Spleen (tissue), 7 donors: ENCODE measurements around the gene EPS8.

Source experiments
- CTCF ChIP-seq, 11 experiments: fragments of 200-600 bp in 7 of 11; fragments of 450-650 bp in 4 of 11; sonication (generic) in 4 of 11; IDR thresholded peaks in 8 of 11; conservative IDR thresholded peaks in 3 of 11; 1 replicate in 7 of 11; 2 replicates in 4 of 11; pipeline versions ENCODE4 v1.4.0 to v1.8.0; 2016 to 2021; ENCODE audit warnings: antibody characterized with exemption in 11 of 11, inconsistent platforms in 4 of 11, mild to moderate bottlenecking in 1 of 11
- POLR2A ChIP-seq, 3 donors: fragments of 450-650 bp; IDR thresholded peaks; one replicate each; pipeline ENCODE4 v1.5.1; 2017; ENCODE audit warnings: antibody characterized with exemption in 3 of 3, mild to moderate bottlenecking in 1 of 3
- POLR2AphosphoS5 ChIP-seq, 3 donors: sonication (generic); formaldehyde crosslinking; IDR thresholded peaks; one replicate each; pipeline ENCODE4 v1.5.1; 2017; ENCODE audit warnings: antibody characterized with exemption in 3 of 3
- donor health status: DM: no; HTN: no; CAD: no; lungs with moderate emphysema.
- donor health status: DM: no; HTN: no; CAD: no.
- donor health status: DM: no; HTN: no; CAD: no.

GRCh38 chr12:15815730-15816129 is 26.5 kb upstream of the EPS8 start:
- TF ChIP-seq CTCF (IDR thresholded peaks at IDR 0.05 in 8 of 11, conservative IDR thresholded peaks at IDR 0.05 in 3 of 11), result no peak
- TF ChIP-seq POLR2A (IDR thresholded peaks at IDR 0.05), result no peak
- no peak for TF ChIP-seq POLR2AphosphoS5 (IDR thresholded peaks at IDR 0.05)
